Ovary (tissue), 9 donors: ENCODE data around the gene SUPT20HL1. TPM values are rescaled to one million over a fixed set of nuclear protein-coding genes. Genes with fewer than 3 reads are reported as not detected.

Source experiments
- DNase-seq, 5 donors: peaks; one replicate each; pipeline ENCODE4 v3.0.0-alpha.2; 2019 to 2020
- H3K27ac ChIP-seq, 2 donors: fragments of 200-600 bp; one replicate each; pipeline versions ENCODE4 v1.5.1 to v1.8.0; 2019 to 2022
- H3K27me3 ChIP-seq: fragments of 200-600 bp; one replicate; pipeline ENCODE4 v1.8.0; 2022
- H3K36me3 ChIP-seq: fragments of 200-600 bp; sonication (generic); one replicate; pipeline ENCODE4 v1.5.1; 2019
- H3K4me1 ChIP-seq: one replicate; pipeline ENCODE4 v1.8.1; 2013; ENCODE audit warnings: mild to moderate bottlenecking, moderate library complexity; ENCODE audit not compliant: insufficient read depth
- H3K4me3 ChIP-seq: fragments of 200-600 bp; sonication (generic); one replicate; pipeline ENCODE4 v1.5.1; 2017
- H3K9me3 ChIP-seq, 2 donors: fragments of 200-600 bp in 1 of 2; sonication (generic) in 1 of 2; one replicate each; pipeline versions ENCODE4 v1.5.1 to v1.8.1; 2013 to 2019; ENCODE audit warnings: mild to moderate bottlenecking in 1 of 2, moderate library complexity in 1 of 2
- EP300 ChIP-seq: sonication (generic); formaldehyde crosslinking; IDR thresholded peaks from one replicate; pipeline ENCODE4 v1.6.1; 2017; ENCODE audit warnings: antibody characterized with exemption
- POLR2A ChIP-seq: fragments of 450-650 bp; IDR thresholded peaks from one replicate; pipeline ENCODE4 v1.6.1; 2017; ENCODE audit warnings: antibody characterized with exemption, mild to moderate bottlenecking, moderate library complexity
- WGBS, 3 donors: extraction: QIAGEN DNeasy Blood & Tissue Kit in 1 of 3; methylation state at CpG; one replicate each; pipeline versions ENCODE4 v1.1.5 to v1.1.7; 2013 to 2017; 5-methylcytosine and 5-hydroxymethylcytosine counted together
- intact Hi-C, 4 donors: fragments of 100-400 bp; cut with DNase I; formaldehyde crosslinking; loops; one replicate each; pipeline versions ENCODE4 v1.11.0 to v1.15.1; 2022 to 2023
- polyA plus RNA-seq, 2 donors: library from polyadenylated mRNA; stranded (reverse); fragments of 200-250 nt in 1 of 2; fragments of 350-450 nt in 1 of 2; fragmentation: Illumina TruSeq in 1 of 2; extraction: RNeasy Lipid Tissue Mini Kit (QIAGEN cat#74804) in 1 of 2; gene quantifications; one replicate each; pipeline ENCODE4 v1.2.3, GENCODE V29; 2013 to 2014
- total RNA-seq, 7 donors: library from RNA; depleted of rRNA in 2 of 7; stranded (reverse); fragments of >200 nt in 2 of 7; fragmentation: NEBNext Ultra II Directional in 3 of 7; extraction: Animal tissue kit (Norgen Biotek cat#: 25700) in 3 of 7; gene quantifications; one replicate each; pipeline versions ENCODE4 v1.1.0 to v1.2.4, GENCODE V29; 2016 to 2023
- TF ChIP-seq, protein P1 (sequence below), 3 donors: fragments of 450-650 bp in 2 of 3; fragments of 200-600 bp in 1 of 3; IDR thresholded peaks; one replicate each; pipeline versions ENCODE4 v1.5.1 to v1.8.0; 2016 to 2022; ENCODE audit warnings: antibody characterized with exemption in 3 of 3, mild to moderate bottlenecking in 1 of 3
- donor health status: DM: no; HTN: no; CAD: no; lungs with moderate emphysema.
- donor health status: DM: no; HTN: no; CAD: no.
- donor health status: Bipolar disorder and iron deficiency.
- donor health status: DM: yes; HTN: yes; CAD: no.
- donor health status: DM: no; HTN: no; CAD: no.
- donor health status: DM: yes; HTN: yes; CAD: no.

Gene SUPT20HL1
- total and polyA plus RNA-seq, 9 donors, result 0.05 to 0.25 (median 0.12) TPM; not detected in 2

- Histone ChIP-seq H3K9me3 (no peaks in the 10 kb centered on the region), H3K4me1 (peaks cover 4% of the 10 kb centered on the region), H3K27ac (peak overlapping the region; percentile 35 to 44), H3K36me3 (no peaks in the 10 kb centered on the region), H3K27me3 (no peaks in the 10 kb centered on the region), H3K4me3 (no peak overlapping the region)
- DNase-seq, result no peak
- no peak for TF ChIP-seq POLR2A
- TF ChIP-seq, protein P1, sequence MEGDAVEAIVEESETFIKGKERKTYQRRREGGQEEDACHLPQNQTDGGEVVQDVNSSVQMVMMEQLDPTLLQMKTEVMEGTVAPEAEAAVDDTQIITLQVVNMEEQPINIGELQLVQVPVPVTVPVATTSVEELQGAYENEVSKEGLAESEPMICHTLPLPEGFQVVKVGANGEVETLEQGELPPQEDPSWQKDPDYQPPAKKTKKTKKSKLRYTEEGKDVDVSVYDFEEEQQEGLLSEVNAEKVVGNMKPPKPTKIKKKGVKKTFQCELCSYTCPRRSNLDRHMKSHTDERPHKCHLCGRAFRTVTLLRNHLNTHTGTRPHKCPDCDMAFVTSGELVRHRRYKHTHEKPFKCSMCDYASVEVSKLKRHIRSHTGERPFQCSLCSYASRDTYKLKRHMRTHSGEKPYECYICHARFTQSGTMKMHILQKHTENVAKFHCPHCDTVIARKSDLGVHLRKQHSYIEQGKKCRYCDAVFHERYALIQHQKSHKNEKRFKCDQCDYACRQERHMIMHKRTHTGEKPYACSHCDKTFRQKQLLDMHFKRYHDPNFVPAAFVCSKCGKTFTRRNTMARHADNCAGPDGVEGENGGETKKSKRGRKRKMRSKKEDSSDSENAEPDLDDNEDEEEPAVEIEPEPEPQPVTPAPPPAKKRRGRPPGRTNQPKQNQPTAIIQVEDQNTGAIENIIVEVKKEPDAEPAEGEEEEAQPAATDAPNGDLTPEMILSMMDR (IDR thresholded peaks at IDR 0.05), result no peak
- TF ChIP-seq EP300, result no peak
- WGBS, 3 donors, result 25 to 36% (median 29%) methylated on average over 5 of the region's 5 CpGs
- intact Hi-C loops, result loop anchor here in 1 of 4 donors (10.0 kb wide), 1 partner anchor 98 kb away; no protein-coding TSS in a partner anchor
These were observed 35.9 kb downstream of the SUPT20HL1 start for GRCh38 chrX:24396236-24396930.

DNA sequence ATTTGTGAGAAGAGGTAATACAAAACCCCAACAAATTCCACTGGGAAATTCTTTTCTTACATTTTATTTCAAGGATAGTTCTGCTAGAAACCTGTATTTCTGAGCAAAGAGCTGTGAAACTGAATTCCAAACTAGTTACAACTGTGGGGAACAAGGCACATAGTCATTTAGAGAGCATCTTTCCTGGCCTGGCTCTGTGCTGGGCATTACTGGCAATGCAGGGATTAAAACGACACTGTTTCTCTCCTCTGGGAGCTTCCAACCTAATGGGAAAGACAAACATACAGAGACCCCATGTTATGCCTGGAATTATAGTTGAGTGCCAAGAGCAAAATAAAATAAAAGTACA, 36.5 kb downstream of the SUPT20HL1 start:
- Histone ChIP-seq H3K27me3 (no peaks in the 10 kb centered on the region), H3K36me3 (no peaks in the 10 kb centered on the region), H3K9me3 (no peaks in the 10 kb centered on the region), H3K4me3 (no peak overlapping the region), H3K4me1 (peaks cover 4% of the 10 kb centered on the region), H3K27ac (peak overlapping the region; percentile 35 to 44)
- WGBS, 3 donors, result 8 to 17% (median 9%) methylated on average over 1 of the region's 1 CpG
- intact Hi-C loops, result loop anchor here in 1 of 4 donors (10.0 kb wide), 1 partner anchor 98 kb away; no protein-coding TSS in a partner anchor
- TF ChIP-seq POLR2A, result no peak
- TF ChIP-seq EP300, result no peak
- TF ChIP-seq, protein P1 (IDR thresholded peaks at IDR 0.05), result no peak
- no peak for DNase-seq

- no peaks in the 10 kb centered on the region for H3K36me3 ChIP-seq
- H3K4me1 ChIP-seq, result peaks cover 4% of the 10 kb centered on the region
- no peak overlapping the region for H3K4me3 ChIP-seq
- H3K27ac ChIP-seq, result no peak overlapping the region
- no peak for TF ChIP-seq POLR2A
- no peak for TF ChIP-seq EP300
- TF ChIP-seq, protein P1 (IDR thresholded peaks at IDR 0.05), result no peak
- no peak for DNase-seq
- no peaks in the 10 kb centered on the region for H3K27me3 ChIP-seq
- 65 to 88% (median 69%) methylated on average over 2 of the region's 2 CpGs for WGBS, 3 donors
- intact Hi-C loops, result loop anchor here in 1 of 4 donors (10.0 kb wide), 1 partner anchor 96 kb away; no protein-coding TSS in a partner anchor
- no peaks in the 10 kb centered on the region for H3K9me3 ChIP-seq
These were observed 38.3 kb downstream of the SUPT20HL1 start for GRCh38 chrX:24398766-24399165.

GRCh38 chrX:24399550-24399949, 39.1 kb downstream of the SUPT20HL1 start:
- Histone ChIP-seq H3K27me3 (no peaks in the 10 kb centered on the region), H3K4me1 (peaks cover 4% of the 10 kb centered on the region), H3K36me3 (no peaks in the 10 kb centered on the region), H3K4me3 (no peak overlapping the region), H3K27ac (no peak overlapping the region), H3K9me3 (no peaks in the 10 kb centered on the region)
- TF ChIP-seq POLR2A (no peak), EP300 (no peak)
- TF ChIP-seq, protein P1 (IDR thresholded peaks at IDR 0.05), result no peak
- 67 to 75% (median 70%) methylated on average over 5 of the region's 5 CpGs for WGBS, 3 donors
- DNase-seq, result no peak
- intact Hi-C loops, result loop anchor here in 1 of 4 donors (10.0 kb wide), 1 partner anchor 95 kb away; no protein-coding TSS in a partner anchor
